Kidney epithelial cell (primary cell): ENCODE results near the gene SSBP4. TPM values are rescaled to one million over a fixed set of nuclear protein-coding genes. Genes with fewer than 3 reads are reported as not detected.

Source experiments
- DNase-seq: peaks from one replicate; pipeline ENCODE4 v3.0.0-alpha.2; 2010; ENCODE audit warnings: low read depth
- H3K27me3 ChIP-seq: 2 replicates; pipeline ENCODE4 v1.6.0; 2011; ENCODE audit warnings: low read length; ENCODE audit not compliant: control insufficient read depth, insufficient read depth
- H3K36me3 ChIP-seq: 2 replicates; pipeline ENCODE4 v1.5.1; 2011; ENCODE audit warnings: low read length; ENCODE audit not compliant: control insufficient read depth, insufficient read depth
- H3K4me3 ChIP-seq: 2 replicates; pipeline ENCODE4 v1.5.1; 2011; ENCODE audit warnings: low read depth, mild to moderate bottlenecking, control low read depth, low read length
- CTCF ChIP-seq: IDR thresholded peaks from 2 replicates; pipeline ENCODE4 v1.5.1; 2011; ENCODE audit warnings: mild to moderate bottlenecking, moderate library complexity, low read length, control low read depth, inconsistent platforms; ENCODE audit not compliant: insufficient read depth, poor library complexity, severe bottlenecking
- total RNA-seq: library from RNA; depleted of rRNA; stranded (reverse); fragments of >200 nt; gene quantifications from 2 replicates; pipeline ENCODE4 v1.2.3, GENCODE V29; 2015

SSBP4 gene
- total RNA-seq, 1 donor from 2014 or later, result 92.6 TPM

- DNase-seq, result no peak
- H3K4me3 ChIP-seq, result peak overlapping the region; percentile 39
Measured at GRCh38 chr19:18433735-18434398, 14.7 kb downstream of the SSBP4 start.

GRCh38 chr19:18434411-18435175 lies 15.4 kb downstream of the SSBP4 start:
- no peak for TF ChIP-seq CTCF
- Histone ChIP-seq H3K4me3 (no peak overlapping the region), H3K36me3 (peaks cover 1% of the 10 kb centered on the region), H3K27me3 (no peaks in the 10 kb centered on the region)
- DNase-seq, result no peak

More at GRCh38 chr19:18433735-18434398, 14.7 kb downstream of the SSBP4 start:
- Histone ChIP-seq H3K36me3 (peaks cover 1% of the 10 kb centered on the region), H3K27me3 (no peaks in the 10 kb centered on the region)
- TF ChIP-seq CTCF, result no peak

DNA sequence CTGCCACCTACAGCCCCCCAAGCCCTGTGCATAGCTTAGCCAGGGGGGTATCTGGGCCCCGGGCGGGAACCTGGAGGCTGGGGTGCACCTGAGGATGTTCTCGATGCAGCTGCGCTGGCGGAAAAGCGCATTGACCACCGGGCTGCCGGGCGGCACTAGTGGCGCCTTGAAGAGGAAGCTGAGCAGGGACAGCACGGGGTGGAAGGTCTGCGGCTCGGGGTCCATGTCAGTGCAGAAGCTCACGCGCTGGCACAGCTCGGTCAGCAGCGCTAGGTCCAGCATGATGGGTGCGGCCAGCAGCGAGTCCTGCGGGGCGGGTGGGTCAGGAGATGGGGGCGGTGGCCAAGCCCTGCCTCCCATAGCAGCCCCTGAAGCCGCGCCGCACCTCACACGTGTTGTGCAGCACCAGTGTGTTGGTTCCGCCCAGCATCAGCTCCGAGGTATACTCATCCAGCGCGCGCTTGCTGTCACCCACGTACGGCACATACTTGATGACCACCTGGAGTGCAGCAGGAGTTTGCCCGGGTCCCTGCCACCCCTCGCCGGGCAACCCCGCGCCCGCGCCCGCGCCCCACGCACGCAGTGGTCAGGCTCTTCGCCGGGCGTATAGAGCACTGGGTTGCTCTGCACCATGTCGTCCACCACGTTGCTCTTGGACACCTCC lies 16.1 kb downstream of the SSBP4 start:
- no peak for TF ChIP-seq CTCF
- H3K27me3 ChIP-seq, result no peaks in the 10 kb centered on the region
- peaks cover 1% of the 10 kb centered on the region for H3K36me3 ChIP-seq
- no peak overlapping the region for H3K4me3 ChIP-seq
- DNase-seq, result no peak

GRCh38 chr19:18435842-18436670 lies 16.9 kb downstream of the SSBP4 start:
- no peaks in the 10 kb centered on the region for H3K27me3 ChIP-seq
- TF ChIP-seq CTCF, result no peak
- peak overlapping the region; percentile 81 for H3K4me3 ChIP-seq
- DNase-seq, result no peak
- H3K36me3 ChIP-seq, result peaks cover 1% of the 10 kb centered on the region

GRCh38 chr19:18436671-18437490 lies 17.7 kb downstream of the SSBP4 start:
- peaks cover 1% of the 10 kb centered on the region for H3K36me3 ChIP-seq
- H3K4me3 ChIP-seq, result peak overlapping the region; percentile 81
- no peaks in the 10 kb centered on the region for H3K27me3 ChIP-seq
- no peak for DNase-seq
- TF ChIP-seq CTCF, result peak; percentile 23
